ENCODE results near the gene PRKD2.

Gene PRKD2

DNA sequence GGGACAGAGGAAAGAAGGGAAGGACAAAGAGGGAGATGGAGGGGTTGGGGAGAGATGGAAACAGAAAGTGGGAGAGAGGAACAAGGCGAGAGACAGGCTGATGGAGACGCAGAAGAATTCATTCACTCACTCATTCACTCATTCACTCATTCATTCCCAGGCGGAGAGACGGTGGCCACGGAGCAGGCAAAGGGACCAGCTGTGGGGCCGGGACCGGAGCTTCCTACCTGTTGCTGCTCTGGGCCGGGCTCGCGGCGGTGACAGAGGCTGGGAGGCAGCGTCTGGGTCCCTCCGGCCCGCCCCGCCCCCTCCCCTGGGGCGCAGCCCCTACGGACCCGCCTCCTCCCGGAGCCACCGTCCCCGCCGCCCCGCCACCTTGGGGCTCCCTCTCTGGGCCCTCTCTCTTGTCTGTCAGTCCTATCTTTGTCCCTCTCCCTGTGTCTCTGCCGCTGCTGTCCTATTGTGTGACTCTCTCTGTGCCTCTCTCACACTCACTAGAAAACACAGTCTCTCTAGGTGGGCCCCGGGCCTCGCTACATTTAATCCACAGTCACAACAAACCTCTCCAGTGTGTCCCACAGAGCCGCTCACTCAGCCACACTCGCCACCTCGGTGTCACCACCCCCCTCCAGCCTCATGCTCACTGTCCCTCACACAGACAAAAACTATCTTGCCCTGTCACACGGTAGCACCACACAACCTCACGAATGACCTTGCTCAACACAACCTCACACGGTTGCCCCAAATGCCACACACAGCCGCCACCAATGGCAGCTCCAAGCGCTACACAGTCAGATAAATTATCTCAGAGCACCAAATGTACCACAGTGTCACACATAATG lies 80.8 kb downstream of the PRKD2 start, which contains the start of gene GNG8:
TSS of gene GNG8 (minus strand) at position 283 of the 842 bp plus-strand sequence. CDS start 1,520 bp downstream, outside the sequence.
- no peaks in the 10 kb centered on the region for H3K36me3 ChIP-seq (ENCODE audit: control insufficient read depth in 4 of 4, insufficient read depth in 4 of 4, low read length in 3 of 4)
- ChIA-PET CTCF (interaction anchor here (0.6 to 2.0 kb wide), 3 partner anchors 19 to 25 kb away, joined by 3 to 6 read pairs (median 5); no protein-coding TSS in a partner anchor), POLR2A (no interaction called here)
- no peak within 1 kb of the TSS for H3K27ac ChIP-seq (ENCODE audit: insufficient read depth in 1 of 2, low read depth in 1 of 2, low read length in 2 of 2, poor library complexity in 1 of 2, severe bottlenecking in 2 of 2)
- H3K9me3 ChIP-seq (ENCODE audit: control extremely low read depth in 1 of 5, control insufficient read depth in 4 of 5, insufficient read depth in 2 of 5, low read depth in 1 of 5, low read length in 4 of 5) = no peaks in the 10 kb centered on the region
- DNase-seq = peak in 2 of 3 donors; percentile 42 to 62
- WGBS (ENCODE audit: insufficient coverage) = 40% methylated on average over 18 of the region's 34 CpGs
- H3K4me1 ChIP-seq (ENCODE audit: control extremely low read depth in 1 of 4, control insufficient read depth in 4 of 4, insufficient read depth in 4 of 4, low read length in 3 of 4) = peaks cover 3 to 51% (median 42%) of the 10 kb centered on the region in 4 experiments
- no peak within 1 kb of the TSS for H3K4me3 ChIP-seq (ENCODE audit: control insufficient read depth in 1 of 7, extremely low read depth in 1 of 7, insufficient read depth in 4 of 7, low read depth in 2 of 7, low read length in 6 of 7)
- peaks cover 0 to 57% (median 16%) of the 10 kb centered on the region in 5 experiments for H3K27me3 ChIP-seq (replicated peaks in 2 of 5; ENCODE audit: control insufficient read depth in 4 of 5, insufficient read depth in 5 of 5, low read length in 4 of 5)

GRCh38 chr19:46634656-46635218 lies 82.2 kb downstream of the PRKD2 start:
- DNase-seq = no peak
- H3K4me1 ChIP-seq (ENCODE audit: control extremely low read depth in 1 of 4, control insufficient read depth in 4 of 4, insufficient read depth in 4 of 4, low read length in 3 of 4) = peaks cover 0 to 61% (median 51%) of the 10 kb centered on the region in 4 experiments
- POLR2A ChIA-PET = interaction anchor here (0.9 kb wide), 1 partner anchor 24 kb away, joined by 3 read pairs; no protein-coding TSS in a partner anchor

GRCh38 chr19:46634045-46634655 lies 82.8 kb downstream of the PRKD2 start:
- Histone ChIP-seq H3K9me3 (ENCODE audit: control extremely low read depth in 1 of 5, control insufficient read depth in 4 of 5, insufficient read depth in 2 of 5, low read depth in 1 of 5, low read length in 4 of 5) (no peaks in the 10 kb centered on the region), H3K27ac (ENCODE audit: insufficient read depth in 1 of 2, low read depth in 1 of 2, low read length in 2 of 2, poor library complexity in 1 of 2, severe bottlenecking in 2 of 2) (no peak overlapping the region), H3K27me3 (replicated peaks in 2 of 5; ENCODE audit: control insufficient read depth in 4 of 5, insufficient read depth in 5 of 5, low read length in 4 of 5) (peaks cover 0 to 42% (median 9%) of the 10 kb centered on the region in 5 experiments), H3K4me1 (ENCODE audit: control extremely low read depth in 1 of 4, control insufficient read depth in 4 of 4, insufficient read depth in 4 of 4, low read length in 3 of 4) (peaks cover 0 to 61% (median 49%) of the 10 kb centered on the region in 4 experiments), H3K4me3 (ENCODE audit: control insufficient read depth in 1 of 7, extremely low read depth in 1 of 7, insufficient read depth in 4 of 7, low read depth in 2 of 7, low read length in 6 of 7) (peak overlapping the region in 5 of 7 experiments; percentile 37 to 76 (median 58)), H3K36me3 (ENCODE audit: control insufficient read depth in 4 of 4, insufficient read depth in 4 of 4, low read length in 3 of 4) (no peaks in the 10 kb centered on the region)
- DNase-seq = peak; percentile 85 to 92 (median 88)
- WGBS (ENCODE audit: insufficient coverage) = 0% methylated on average over 20 of the region's 38 CpGs
- POLR2A ChIA-PET = interaction anchor here (0.9 kb wide), 1 partner anchor 23 kb away, joined by 3 read pairs; no protein-coding TSS in a partner anchor
- CTCF ChIA-PET = interaction anchor here (1.0 to 11.3 kb wide), 4 partner anchors 17 to 33 kb away, joined by 3 to 172 read pairs (median 15); partner anchors contain the start of genes CALM3 and DACT3

More at GRCh38 chr19:46634656-46635218, 82.2 kb downstream of the PRKD2 start:
- Histone ChIP-seq H3K36me3 (ENCODE audit: control insufficient read depth in 4 of 4, insufficient read depth in 4 of 4, low read length in 3 of 4) (no peaks in the 10 kb centered on the region), H3K27me3 (replicated peaks in 2 of 5; ENCODE audit: control insufficient read depth in 4 of 5, insufficient read depth in 5 of 5, low read length in 4 of 5) (peaks cover 0 to 46% (median 9%) of the 10 kb centered on the region in 5 experiments), H3K4me3 (ENCODE audit: control insufficient read depth in 1 of 7, extremely low read depth in 1 of 7, insufficient read depth in 4 of 7, low read depth in 2 of 7, low read length in 6 of 7) (peak overlapping the region in 2 of 7 experiments; percentile 32 to 38), H3K9me3 (ENCODE audit: control extremely low read depth in 1 of 5, control insufficient read depth in 4 of 5, insufficient read depth in 2 of 5, low read depth in 1 of 5, low read length in 4 of 5) (no peaks in the 10 kb centered on the region), H3K27ac (ENCODE audit: insufficient read depth in 1 of 2, low read depth in 1 of 2, low read length in 2 of 2, poor library complexity in 1 of 2, severe bottlenecking in 2 of 2) (no peak overlapping the region)
- CTCF ChIA-PET = interaction anchor here (1.0 to 1.6 kb wide), 2 partner anchors 18 to 34 kb away, joined by 3 to 5 read pairs; partner anchors contain the start of gene CALM3
- WGBS (ENCODE audit: insufficient coverage) = 3% methylated on average over 18 of the region's 23 CpGs

DNA sequence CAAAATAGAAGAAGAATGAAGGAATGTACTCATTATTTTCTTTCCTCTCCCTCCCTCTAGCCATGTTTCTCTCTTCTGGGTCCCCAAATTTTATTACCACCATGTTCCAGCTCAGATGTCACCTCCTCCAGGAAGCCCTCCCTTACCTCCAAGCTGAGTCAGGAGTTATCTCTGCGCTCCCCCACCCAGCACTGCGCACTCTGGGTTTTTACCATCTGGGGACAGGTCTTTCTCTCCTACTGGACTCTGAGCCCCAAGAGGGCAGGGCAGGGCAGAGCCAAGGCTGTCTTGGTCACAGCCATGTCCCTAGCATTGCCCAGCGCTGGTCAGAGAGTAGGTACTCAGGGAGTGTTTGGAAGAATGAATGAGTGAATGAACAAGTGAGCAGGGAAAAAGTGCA lies 83.8 kb downstream of the PRKD2 start:
- 100% methylated on average over 2 of the region's 3 CpGs for WGBS (ENCODE audit: insufficient coverage)
- POLR2A ChIA-PET = no interaction called here
- no peak overlapping the region for H3K27ac ChIP-seq (ENCODE audit: insufficient read depth in 1 of 2, low read depth in 1 of 2, low read length in 2 of 2, poor library complexity in 1 of 2, severe bottlenecking in 2 of 2)
- no peaks in the 10 kb centered on the region for H3K9me3 ChIP-seq (ENCODE audit: control extremely low read depth in 1 of 5, control insufficient read depth in 4 of 5, insufficient read depth in 2 of 5, low read depth in 1 of 5, low read length in 4 of 5)
- H3K36me3 ChIP-seq (ENCODE audit: control insufficient read depth in 4 of 4, insufficient read depth in 4 of 4, low read length in 3 of 4) = no peaks in the 10 kb centered on the region
- no peak overlapping the region for H3K4me3 ChIP-seq (ENCODE audit: control insufficient read depth in 1 of 7, extremely low read depth in 1 of 7, insufficient read depth in 4 of 7, low read depth in 2 of 7, low read length in 6 of 7)
- peaks cover 0 to 51% (median 41%) of the 10 kb centered on the region in 4 experiments for H3K4me1 ChIP-seq (ENCODE audit: control extremely low read depth in 1 of 4, control insufficient read depth in 4 of 4, insufficient read depth in 4 of 4, low read length in 3 of 4)
- no peak for DNase-seq
- peaks cover 0 to 40% (median 9%) of the 10 kb centered on the region in 5 experiments for H3K27me3 ChIP-seq (replicated peaks in 2 of 5; ENCODE audit: control insufficient read depth in 4 of 5, insufficient read depth in 5 of 5, low read length in 4 of 5)
- CTCF ChIA-PET = interaction anchor here (4.2 to 11.3 kb wide), 2 partner anchors 16 to 29 kb away, joined by 25 to 172 read pairs; partner anchors contain the start of gene DACT3

- Histone ChIP-seq H3K4me3 (ENCODE audit: control insufficient read depth in 1 of 7, extremely low read depth in 1 of 7, insufficient read depth in 4 of 7, low read depth in 2 of 7, low read length in 6 of 7) (no peak overlapping the region), H3K4me1 (ENCODE audit: control extremely low read depth in 1 of 4, control insufficient read depth in 4 of 4, insufficient read depth in 4 of 4, low read length in 3 of 4) (peaks cover 0 to 57% (median 42%) of the 10 kb centered on the region in 4 experiments), H3K36me3 (ENCODE audit: control insufficient read depth in 4 of 4, insufficient read depth in 4 of 4, low read length in 3 of 4) (no peaks in the 10 kb centered on the region), H3K27me3 (replicated peaks in 2 of 5; ENCODE audit: control insufficient read depth in 4 of 5, insufficient read depth in 5 of 5, low read length in 4 of 5) (peaks cover 0 to 26% (median 9%) of the 10 kb centered on the region in 5 experiments), H3K27ac (ENCODE audit: insufficient read depth in 1 of 2, low read depth in 1 of 2, low read length in 2 of 2, poor library complexity in 1 of 2, severe bottlenecking in 2 of 2) (no peak overlapping the region), H3K9me3 (ENCODE audit: control extremely low read depth in 1 of 5, control insufficient read depth in 4 of 5, insufficient read depth in 2 of 5, low read depth in 1 of 5, low read length in 4 of 5) (no peaks in the 10 kb centered on the region)
- POLR2A ChIA-PET = no interaction called here
- CTCF ChIA-PET = interaction anchor here (1.0 to 11.3 kb wide), 6 partner anchors 9 to 72 kb away, joined by 3 to 172 read pairs (median 4); partner anchors contain the start of gene DACT3
- DNase-seq = no peak
- 100% methylated on average over 2 of the region's 6 CpGs for WGBS (ENCODE audit: insufficient coverage)
These were observed 85.4 kb downstream of the PRKD2 start for GRCh38 chr19:46631481-46631880.

GRCh38 chr19:46630586-46631205 lies 86.2 kb downstream of the PRKD2 start:
- Histone ChIP-seq H3K4me1 (ENCODE audit: control extremely low read depth in 1 of 4, control insufficient read depth in 4 of 4, insufficient read depth in 4 of 4, low read length in 3 of 4) (peaks cover 0 to 59% (median 46%) of the 10 kb centered on the region in 4 experiments), H3K9me3 (ENCODE audit: control extremely low read depth in 1 of 5, control insufficient read depth in 4 of 5, insufficient read depth in 2 of 5, low read depth in 1 of 5, low read length in 4 of 5) (no peaks in the 10 kb centered on the region), H3K36me3 (ENCODE audit: control insufficient read depth in 4 of 4, insufficient read depth in 4 of 4, low read length in 3 of 4) (no peaks in the 10 kb centered on the region), H3K27me3 (replicated peaks in 2 of 5; ENCODE audit: control insufficient read depth in 4 of 5, insufficient read depth in 5 of 5, low read length in 4 of 5) (peaks cover 0 to 19% (median 9%) of the 10 kb centered on the region in 5 experiments), H3K4me3 (ENCODE audit: control insufficient read depth in 1 of 7, extremely low read depth in 1 of 7, insufficient read depth in 4 of 7, low read depth in 2 of 7, low read length in 6 of 7) (no peak overlapping the region), H3K27ac (ENCODE audit: insufficient read depth in 1 of 2, low read depth in 1 of 2, low read length in 2 of 2, poor library complexity in 1 of 2, severe bottlenecking in 2 of 2) (no peak overlapping the region)
- ChIA-PET CTCF (interaction anchor here (1.1 to 11.3 kb wide), 5 partner anchors 10 to 72 kb away, joined by 3 to 172 read pairs (median 4); partner anchors contain the start of gene DACT3), POLR2A (no interaction called here)
- WGBS (ENCODE audit: insufficient coverage) = 75% methylated on average over 11 of the region's 14 CpGs
- DNase-seq = no peak
